Neuronal stem cell (in vitro differentiated cells): ENCODE results near the gene THSD4.

ENCODE experiments used
- DNase-seq: peaks from one replicate; pipeline ENCODE4 v3.0.0-alpha.2; 2013; ENCODE audit warnings: low spot score
- H2AFZ ChIP-seq: one replicate; pipeline ENCODE4 v1.6.1; 2013; ENCODE audit warnings: mild to moderate bottlenecking, low read length, inconsistent platforms
- H2AK5ac ChIP-seq: 2 replicates; pipeline ENCODE4 v1.6.1; 2013; ENCODE audit warnings: low read depth, mild to moderate bottlenecking, inconsistent platforms, low read length, moderate library complexity, mixed read lengths
- H2BK120ac ChIP-seq: 2 replicates; pipeline ENCODE4 v1.6.1; 2013; ENCODE audit warnings: low read depth, mild to moderate bottlenecking, inconsistent platforms, low read length, moderate library complexity, mixed read lengths
- H2BK12ac ChIP-seq: one replicate; pipeline ENCODE4 v1.6.1; 2013; ENCODE audit warnings: low read length, inconsistent platforms
- H2BK15ac ChIP-seq: 2 replicates; pipeline ENCODE4 v1.6.1; 2013; ENCODE audit warnings: mild to moderate bottlenecking, low read length, inconsistent platforms, mixed read lengths
- H2BK5ac ChIP-seq: one replicate; pipeline ENCODE4 v1.6.1; 2013; ENCODE audit warnings: inconsistent platforms, mild to moderate bottlenecking, low read length, moderate library complexity
- H3K14ac ChIP-seq: one replicate; pipeline ENCODE4 v1.6.1; 2013; ENCODE audit warnings: low read length, inconsistent platforms
- H3K18ac ChIP-seq: 2 replicates; pipeline ENCODE4 v1.6.1; 2013; ENCODE audit warnings: low read length, inconsistent platforms
- H3K23ac ChIP-seq: 2 replicates; pipeline ENCODE4 v1.6.1; 2013; ENCODE audit warnings: low read depth, mild to moderate bottlenecking, mixed read lengths, low read length, inconsistent platforms; ENCODE audit not compliant: poor library complexity
- H3K27ac ChIP-seq: replicated peaks from 3 replicates; pipeline ENCODE4 v1.5.1; 2013; ENCODE audit warnings: low read length, inconsistent platforms
- H3K27me3 ChIP-seq, 3 experiments: 2 replicates each; pipeline ENCODE4 v1.6.1; 2013; ENCODE audit warnings: low read length in 3 of 3, mild to moderate bottlenecking in 2 of 3, inconsistent platforms in 1 of 3, low read depth in 1 of 3, mixed read lengths in 1 of 3, moderate library complexity in 1 of 3; ENCODE audit not compliant: control insufficient read depth in 3 of 3, insufficient read depth in 3 of 3
- H3K36me3 ChIP-seq, 2 donors: replicated peaks in 1 of 2; 2 replicates each; pipeline ENCODE4 v1.6.1; 2013; ENCODE audit warnings: low read length in 2 of 2; ENCODE audit not compliant: control insufficient read depth in 2 of 2, insufficient read depth in 2 of 2
- H3K4ac ChIP-seq: 2 replicates; pipeline ENCODE4 v1.6.1; 2013; ENCODE audit warnings: inconsistent platforms, mild to moderate bottlenecking, low read length, moderate library complexity
- H3K4me1 ChIP-seq, 2 donors: 1 replicate in 1 of 2; 2 replicates in 1 of 2; pipeline ENCODE4 v1.6.1; 2013; ENCODE audit warnings: low read length in 2 of 2, low read depth in 1 of 2; ENCODE audit not compliant: control insufficient read depth in 2 of 2, insufficient read depth in 1 of 2
- H3K4me2 ChIP-seq: one replicate; pipeline ENCODE4 v1.6.1; 2013; ENCODE audit warnings: mild to moderate bottlenecking, low read length, inconsistent platforms; ENCODE audit not compliant: insufficient read depth, poor library complexity, severe bottlenecking
- H3K4me3 ChIP-seq, 2 donors: 2 replicates each; pipeline ENCODE4 v1.5.1; 2013; ENCODE audit warnings: low read length in 2 of 2, mild to moderate bottlenecking in 2 of 2, inconsistent platforms in 1 of 2, moderate library complexity in 1 of 2
- H3K79me1 ChIP-seq: one replicate; pipeline ENCODE4 v1.6.1; 2013; ENCODE audit warnings: low read depth, mild to moderate bottlenecking, inconsistent platforms, low read length, moderate library complexity
- H3K9ac ChIP-seq: one replicate; pipeline ENCODE4 v1.6.1; 2013; ENCODE audit warnings: mild to moderate bottlenecking, low read depth, low read length, inconsistent platforms; ENCODE audit not compliant: poor library complexity
- H3K9me3 ChIP-seq, 2 donors: replicated peaks in 1 of 2; 2 replicates each; pipeline versions ENCODE3 to v1.6.1; 2013; ENCODE audit warnings: low read length in 2 of 2, mild to moderate bottlenecking in 2 of 2, inconsistent platforms in 1 of 2, low read depth in 1 of 2, mixed read lengths in 1 of 2, moderate library complexity in 1 of 2; ENCODE audit not compliant: control insufficient read depth in 2 of 2, insufficient read depth in 1 of 2
- H4K8ac ChIP-seq: one replicate; pipeline ENCODE4 v1.6.1; 2013; ENCODE audit warnings: low read depth, mild to moderate bottlenecking, inconsistent platforms, low read length, moderate library complexity
- H4K91ac ChIP-seq: one replicate; pipeline ENCODE4 v1.6.1; 2013; ENCODE audit warnings: low read length, low read depth, mild to moderate bottlenecking, inconsistent platforms; ENCODE audit not compliant: poor library complexity
- WGBS, 2 donors: extraction: QIAGEN DNeasy Blood & Tissue Kit; methylation state at CpG; one replicate each; pipeline ENCODE4 v1.1.7; 2013; ENCODE audit warnings: missing lambda C conversion rate in 2 of 2, mixed read lengths in 1 of 2; ENCODE audit not compliant: insufficient read length in 2 of 2, insufficient replicate concordance in 1 of 2; ENCODE audit errors: extremely low coverage in 2 of 2; 5-methylcytosine and 5-hydroxymethylcytosine counted together

THSD4 gene

DNA sequence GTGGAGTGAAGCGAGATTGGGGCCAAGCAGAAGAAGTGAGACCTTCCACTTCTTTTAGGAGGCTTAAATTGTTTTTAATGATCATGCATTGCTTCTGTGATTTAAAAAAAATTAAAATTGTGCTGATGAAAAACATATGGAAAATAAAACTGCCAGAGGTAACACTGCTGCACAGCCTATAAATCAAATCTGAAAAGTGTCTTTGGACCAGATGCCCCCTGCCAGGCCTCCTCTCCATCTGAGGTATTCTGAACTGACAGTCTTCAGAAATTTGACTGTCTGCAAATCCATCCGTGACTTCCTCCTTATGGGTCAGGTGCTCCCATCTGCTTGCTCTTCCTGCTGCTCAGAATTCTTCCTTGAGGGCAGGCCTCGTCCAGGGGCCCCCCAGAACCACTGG, 586.5 kb downstream of the THSD4 start:
- Histone ChIP-seq H2AFZ (no peak overlapping the region), H2BK12ac (no peak overlapping the region), H3K9me3 (no peaks in the 10 kb centered on the region), H3K4me3 (no peak overlapping the region), H3K27me3 (peaks cover 0 to 2% (median 0%) of the 10 kb centered on the region in 3 experiments), H2BK15ac (no peak overlapping the region), H4K91ac (no peak overlapping the region), H3K4me1 (peaks cover 0 to 5% of the 10 kb centered on the region in 2 donors), H2BK120ac (no peak overlapping the region), H3K36me3 (no peaks in the 10 kb centered on the region), H3K4me2 (no peak overlapping the region), H3K23ac (no peak overlapping the region), H2BK5ac (no peak overlapping the region), H3K14ac (no peak overlapping the region), H2AK5ac (no peak overlapping the region), H3K79me1 (no peaks in the 10 kb centered on the region), H3K4ac (no peak overlapping the region), H3K9ac (no peak overlapping the region), H3K18ac (no peak overlapping the region), H3K27ac (no peak overlapping the region), H4K8ac (no peak overlapping the region)
- WGBS, 2 donors = no CpG with 5 or more reads among the region's 3 CpGs
- DNase-seq = no peak

DNA sequence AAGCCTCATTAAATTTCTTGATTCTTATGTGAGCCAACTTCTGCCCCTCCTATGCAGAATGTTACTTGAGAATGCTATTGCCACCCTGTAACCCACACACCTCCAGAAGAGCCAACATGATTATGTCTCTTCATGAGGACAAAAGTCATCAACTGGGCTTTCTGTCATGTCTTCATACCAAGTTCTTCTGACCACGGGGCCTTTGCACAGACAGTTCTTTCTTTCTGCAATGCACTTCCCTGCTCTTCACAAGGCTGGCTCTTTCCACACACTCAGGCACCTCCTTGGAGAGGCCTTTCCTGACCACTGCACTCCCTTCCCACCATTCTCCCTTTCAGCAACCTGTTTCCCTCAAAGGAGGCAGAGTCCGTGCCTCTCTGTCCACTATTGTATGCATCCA, 587.2 kb downstream of the THSD4 start:
- no CpG with 5 or more reads among the region's 2 CpGs for WGBS, 2 donors
- no peak overlapping the region for H2AK5ac ChIP-seq

DNA sequence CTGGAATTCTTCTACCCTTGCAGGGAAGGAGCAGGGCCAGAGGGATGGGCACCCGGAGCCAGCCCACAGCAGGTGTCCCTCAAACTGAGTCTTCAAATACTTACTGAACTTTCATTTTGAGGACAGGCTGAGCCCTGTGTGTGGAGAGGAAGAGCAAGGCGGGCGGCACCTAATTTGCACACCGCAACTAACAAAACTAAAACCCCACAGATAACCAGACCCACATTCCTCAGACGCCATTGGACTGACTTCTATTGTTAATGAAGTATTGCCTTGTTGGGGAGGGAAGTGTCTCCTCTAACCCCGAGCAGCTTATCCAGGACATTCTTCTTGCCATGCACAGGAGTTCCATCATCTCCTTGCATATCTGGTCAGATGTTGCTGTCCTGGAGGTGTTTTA, 589.9 kb downstream of the THSD4 start:
- Histone ChIP-seq H2BK5ac (no peak overlapping the region), H3K4me2 (no peak overlapping the region), H2BK12ac (no peak overlapping the region), H3K27me3 (peaks cover 0 to 15% (median 0%) of the 10 kb centered on the region in 3 experiments), H3K27ac (no peak overlapping the region), H3K4me3 (no peak overlapping the region), H3K4ac (no peak overlapping the region), H2AFZ (no peak overlapping the region), H2AK5ac (no peak overlapping the region), H3K14ac (no peak overlapping the region), H2BK15ac (no peak overlapping the region), H3K9ac (no peak overlapping the region), H4K8ac (no peak overlapping the region), H3K9me3 (no peaks in the 10 kb centered on the region), H2BK120ac (no peak overlapping the region), H3K18ac (no peak overlapping the region), H3K23ac (no peak overlapping the region), H3K36me3 (no peaks in the 10 kb centered on the region), H4K91ac (no peak overlapping the region), H3K4me1 (peaks cover 0 to 5% of the 10 kb centered on the region in 2 donors), H3K79me1 (no peaks in the 10 kb centered on the region)
- DNase-seq = no peak
- WGBS, 2 donors = no CpG with 5 or more reads among the region's 6 CpGs

More for the DNA sequence above, 587.2 kb downstream of the THSD4 start:
- Histone ChIP-seq H3K79me1 (no peaks in the 10 kb centered on the region), H3K18ac (no peak overlapping the region), H3K23ac (no peak overlapping the region), H2BK120ac (no peak overlapping the region), H2BK12ac (no peak overlapping the region), H4K91ac (no peak overlapping the region), H3K14ac (no peak overlapping the region), H3K9ac (no peak overlapping the region), H3K36me3 (no peaks in the 10 kb centered on the region), H4K8ac (no peak overlapping the region), H3K4me3 (no peak overlapping the region), H3K4me1 (peaks cover 0 to 5% of the 10 kb centered on the region in 2 donors), H3K27me3 (peaks cover 0 to 7% (median 0%) of the 10 kb centered on the region in 3 experiments), H3K4me2 (no peak overlapping the region), H2BK5ac (no peak overlapping the region), H3K4ac (no peak overlapping the region), H2AFZ (no peak overlapping the region), H2BK15ac (no peak overlapping the region), H3K27ac (no peak overlapping the region), H3K9me3 (no peaks in the 10 kb centered on the region)
- DNase-seq = no peak

DNA sequence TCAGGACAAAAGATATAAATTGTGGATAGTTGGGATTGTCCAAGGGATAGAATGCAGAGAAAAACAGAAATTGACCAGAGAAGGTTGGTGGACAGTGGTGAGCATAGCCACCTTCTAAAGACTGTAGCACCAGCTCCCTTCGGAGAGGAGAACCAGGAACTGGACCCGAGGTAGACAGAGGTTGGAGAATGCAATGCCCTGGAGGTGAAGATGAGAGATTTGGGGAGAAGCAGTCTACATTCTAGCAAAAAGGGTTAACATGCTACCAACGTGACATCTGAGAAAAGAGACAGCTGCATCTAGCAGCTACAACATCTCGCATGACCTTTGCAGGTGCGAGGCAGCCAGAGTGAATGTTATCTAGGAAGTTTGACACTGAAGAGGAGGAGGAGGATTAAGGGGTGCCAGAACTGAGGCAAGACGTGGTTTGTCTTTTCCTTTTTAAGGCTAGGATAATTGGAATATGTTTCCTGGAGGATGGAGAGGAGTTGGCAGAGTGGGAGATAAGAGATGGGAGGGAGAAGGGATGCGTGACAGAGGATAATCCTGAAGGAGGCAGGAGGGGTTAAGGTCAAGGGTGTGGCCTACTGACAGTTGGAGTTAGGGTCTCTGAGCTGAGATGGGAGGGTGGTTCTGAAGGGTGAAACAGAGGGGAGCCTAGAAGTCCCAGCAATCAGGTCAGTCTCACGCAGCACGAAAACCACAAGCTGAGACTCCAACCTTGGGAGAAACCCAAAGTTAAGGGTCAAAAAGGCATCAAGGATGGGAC, 591.4 kb downstream of the THSD4 start:
- no peak overlapping the region for H2BK15ac ChIP-seq
- no peak overlapping the region for H3K14ac ChIP-seq
- no peak overlapping the region for H2BK120ac ChIP-seq
- H4K8ac ChIP-seq = no peak overlapping the region
- H3K79me1 ChIP-seq = no peaks in the 10 kb centered on the region
- no peak overlapping the region for H2AFZ ChIP-seq
- no peak overlapping the region for H3K4ac ChIP-seq
- H3K36me3 ChIP-seq = no peaks in the 10 kb centered on the region
- H3K4me3 ChIP-seq = no peak overlapping the region
- no CpG with 5 or more reads among the region's 9 CpGs for WGBS, 2 donors
- no peak overlapping the region for H2BK5ac ChIP-seq
- H2AK5ac ChIP-seq = no peak overlapping the region
- H2BK12ac ChIP-seq = no peak overlapping the region
- H3K27ac ChIP-seq = no peak overlapping the region
- no peak overlapping the region for H3K18ac ChIP-seq
- H3K23ac ChIP-seq = no peak overlapping the region
- H3K4me1 ChIP-seq = peaks cover 0 to 5% of the 10 kb centered on the region in 2 donors
- H4K91ac ChIP-seq = no peak overlapping the region
- H3K4me2 ChIP-seq = no peak overlapping the region
- H3K27me3 ChIP-seq = peaks cover 0 to 18% (median 0%) of the 10 kb centered on the region in 3 experiments
- no peak for DNase-seq
- no peak overlapping the region for H3K9ac ChIP-seq
- H3K9me3 ChIP-seq = no peaks in the 10 kb centered on the region
